Measurements from ENCODE around the gene ZIC5. TPM values are rescaled to one million over a fixed set of nuclear protein-coding genes. Genes with fewer than 3 reads are reported as not detected.

The ZIC5 gene
- total and polyA plus RNA-seq, 9 of the 15 experiments (the other 6 are each of a cell fraction or from before 2014, with no cell fraction given): 0.57 to 2.0 (median 1.1) TPM

DNA sequence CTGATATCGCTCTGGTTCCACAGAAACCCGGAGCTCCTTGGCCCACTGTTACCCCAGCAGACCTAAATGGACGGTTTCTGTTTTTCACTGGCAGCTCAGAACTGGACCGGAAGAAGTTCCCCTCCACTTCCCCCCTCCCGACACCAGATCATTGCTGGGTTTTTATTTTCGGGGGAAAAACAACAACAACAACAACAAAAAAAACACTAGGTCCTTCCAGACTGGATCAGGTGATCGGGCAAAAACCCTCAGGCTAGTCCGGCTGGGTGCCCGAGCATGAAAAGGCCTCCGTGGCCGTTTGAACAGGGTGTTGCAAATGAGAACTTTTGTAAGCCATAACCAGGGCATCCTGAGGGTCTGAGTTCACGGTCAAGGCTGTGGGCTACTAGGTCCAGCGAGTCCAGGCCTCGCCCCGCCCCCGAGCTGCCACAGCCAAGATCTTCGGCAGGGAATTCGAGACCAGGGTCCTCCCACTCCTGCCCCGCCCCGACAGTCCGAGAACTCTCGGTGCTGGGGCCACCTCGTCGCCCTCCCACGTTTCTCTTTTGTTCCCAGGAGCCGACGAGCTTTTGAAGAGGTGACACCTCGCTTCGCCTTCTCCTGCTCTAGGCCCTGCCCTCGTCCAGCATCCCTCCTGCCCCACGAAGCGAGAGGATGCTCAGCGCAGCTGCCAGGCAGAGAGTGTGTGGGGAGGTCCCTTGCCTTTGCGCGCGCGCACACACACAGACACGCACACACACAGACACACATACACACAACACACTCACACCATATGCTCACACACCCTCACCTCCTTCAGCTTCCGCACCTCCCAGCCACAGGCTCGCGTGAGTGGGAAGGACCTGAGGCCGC lies 18.8 kb upstream of the ZIC5 start (continued):
- TF ChIP-seq, protein P1, sequence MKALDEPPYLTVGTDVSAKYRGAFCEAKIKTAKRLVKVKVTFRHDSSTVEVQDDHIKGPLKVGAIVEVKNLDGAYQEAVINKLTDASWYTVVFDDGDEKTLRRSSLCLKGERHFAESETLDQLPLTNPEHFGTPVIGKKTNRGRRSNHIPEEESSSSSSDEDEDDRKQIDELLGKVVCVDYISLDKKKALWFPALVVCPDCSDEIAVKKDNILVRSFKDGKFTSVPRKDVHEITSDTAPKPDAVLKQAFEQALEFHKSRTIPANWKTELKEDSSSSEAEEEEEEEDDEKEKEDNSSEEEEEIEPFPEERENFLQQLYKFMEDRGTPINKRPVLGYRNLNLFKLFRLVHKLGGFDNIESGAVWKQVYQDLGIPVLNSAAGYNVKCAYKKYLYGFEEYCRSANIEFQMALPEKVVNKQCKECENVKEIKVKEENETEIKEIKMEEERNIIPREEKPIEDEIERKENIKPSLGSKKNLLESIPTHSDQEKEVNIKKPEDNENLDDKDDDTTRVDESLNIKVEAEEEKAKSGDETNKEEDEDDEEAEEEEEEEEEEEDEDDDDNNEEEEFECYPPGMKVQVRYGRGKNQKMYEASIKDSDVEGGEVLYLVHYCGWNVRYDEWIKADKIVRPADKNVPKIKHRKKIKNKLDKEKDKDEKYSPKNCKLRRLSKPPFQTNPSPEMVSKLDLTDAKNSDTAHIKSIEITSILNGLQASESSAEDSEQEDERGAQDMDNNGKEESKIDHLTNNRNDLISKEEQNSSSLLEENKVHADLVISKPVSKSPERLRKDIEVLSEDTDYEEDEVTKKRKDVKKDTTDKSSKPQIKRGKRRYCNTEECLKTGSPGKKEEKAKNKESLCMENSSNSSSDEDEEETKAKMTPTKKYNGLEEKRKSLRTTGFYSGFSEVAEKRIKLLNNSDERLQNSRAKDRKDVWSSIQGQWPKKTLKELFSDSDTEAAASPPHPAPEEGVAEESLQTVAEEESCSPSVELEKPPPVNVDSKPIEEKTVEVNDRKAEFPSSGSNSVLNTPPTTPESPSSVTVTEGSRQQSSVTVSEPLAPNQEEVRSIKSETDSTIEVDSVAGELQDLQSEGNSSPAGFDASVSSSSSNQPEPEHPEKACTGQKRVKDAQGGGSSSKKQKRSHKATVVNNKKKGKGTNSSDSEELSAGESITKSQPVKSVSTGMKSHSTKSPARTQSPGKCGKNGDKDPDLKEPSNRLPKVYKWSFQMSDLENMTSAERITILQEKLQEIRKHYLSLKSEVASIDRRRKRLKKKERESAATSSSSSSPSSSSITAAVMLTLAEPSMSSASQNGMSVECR (CRISPR knock-in tag; IDR thresholded peaks at IDR 0.05): no peak
- TF ChIP-seq, protein P2, sequence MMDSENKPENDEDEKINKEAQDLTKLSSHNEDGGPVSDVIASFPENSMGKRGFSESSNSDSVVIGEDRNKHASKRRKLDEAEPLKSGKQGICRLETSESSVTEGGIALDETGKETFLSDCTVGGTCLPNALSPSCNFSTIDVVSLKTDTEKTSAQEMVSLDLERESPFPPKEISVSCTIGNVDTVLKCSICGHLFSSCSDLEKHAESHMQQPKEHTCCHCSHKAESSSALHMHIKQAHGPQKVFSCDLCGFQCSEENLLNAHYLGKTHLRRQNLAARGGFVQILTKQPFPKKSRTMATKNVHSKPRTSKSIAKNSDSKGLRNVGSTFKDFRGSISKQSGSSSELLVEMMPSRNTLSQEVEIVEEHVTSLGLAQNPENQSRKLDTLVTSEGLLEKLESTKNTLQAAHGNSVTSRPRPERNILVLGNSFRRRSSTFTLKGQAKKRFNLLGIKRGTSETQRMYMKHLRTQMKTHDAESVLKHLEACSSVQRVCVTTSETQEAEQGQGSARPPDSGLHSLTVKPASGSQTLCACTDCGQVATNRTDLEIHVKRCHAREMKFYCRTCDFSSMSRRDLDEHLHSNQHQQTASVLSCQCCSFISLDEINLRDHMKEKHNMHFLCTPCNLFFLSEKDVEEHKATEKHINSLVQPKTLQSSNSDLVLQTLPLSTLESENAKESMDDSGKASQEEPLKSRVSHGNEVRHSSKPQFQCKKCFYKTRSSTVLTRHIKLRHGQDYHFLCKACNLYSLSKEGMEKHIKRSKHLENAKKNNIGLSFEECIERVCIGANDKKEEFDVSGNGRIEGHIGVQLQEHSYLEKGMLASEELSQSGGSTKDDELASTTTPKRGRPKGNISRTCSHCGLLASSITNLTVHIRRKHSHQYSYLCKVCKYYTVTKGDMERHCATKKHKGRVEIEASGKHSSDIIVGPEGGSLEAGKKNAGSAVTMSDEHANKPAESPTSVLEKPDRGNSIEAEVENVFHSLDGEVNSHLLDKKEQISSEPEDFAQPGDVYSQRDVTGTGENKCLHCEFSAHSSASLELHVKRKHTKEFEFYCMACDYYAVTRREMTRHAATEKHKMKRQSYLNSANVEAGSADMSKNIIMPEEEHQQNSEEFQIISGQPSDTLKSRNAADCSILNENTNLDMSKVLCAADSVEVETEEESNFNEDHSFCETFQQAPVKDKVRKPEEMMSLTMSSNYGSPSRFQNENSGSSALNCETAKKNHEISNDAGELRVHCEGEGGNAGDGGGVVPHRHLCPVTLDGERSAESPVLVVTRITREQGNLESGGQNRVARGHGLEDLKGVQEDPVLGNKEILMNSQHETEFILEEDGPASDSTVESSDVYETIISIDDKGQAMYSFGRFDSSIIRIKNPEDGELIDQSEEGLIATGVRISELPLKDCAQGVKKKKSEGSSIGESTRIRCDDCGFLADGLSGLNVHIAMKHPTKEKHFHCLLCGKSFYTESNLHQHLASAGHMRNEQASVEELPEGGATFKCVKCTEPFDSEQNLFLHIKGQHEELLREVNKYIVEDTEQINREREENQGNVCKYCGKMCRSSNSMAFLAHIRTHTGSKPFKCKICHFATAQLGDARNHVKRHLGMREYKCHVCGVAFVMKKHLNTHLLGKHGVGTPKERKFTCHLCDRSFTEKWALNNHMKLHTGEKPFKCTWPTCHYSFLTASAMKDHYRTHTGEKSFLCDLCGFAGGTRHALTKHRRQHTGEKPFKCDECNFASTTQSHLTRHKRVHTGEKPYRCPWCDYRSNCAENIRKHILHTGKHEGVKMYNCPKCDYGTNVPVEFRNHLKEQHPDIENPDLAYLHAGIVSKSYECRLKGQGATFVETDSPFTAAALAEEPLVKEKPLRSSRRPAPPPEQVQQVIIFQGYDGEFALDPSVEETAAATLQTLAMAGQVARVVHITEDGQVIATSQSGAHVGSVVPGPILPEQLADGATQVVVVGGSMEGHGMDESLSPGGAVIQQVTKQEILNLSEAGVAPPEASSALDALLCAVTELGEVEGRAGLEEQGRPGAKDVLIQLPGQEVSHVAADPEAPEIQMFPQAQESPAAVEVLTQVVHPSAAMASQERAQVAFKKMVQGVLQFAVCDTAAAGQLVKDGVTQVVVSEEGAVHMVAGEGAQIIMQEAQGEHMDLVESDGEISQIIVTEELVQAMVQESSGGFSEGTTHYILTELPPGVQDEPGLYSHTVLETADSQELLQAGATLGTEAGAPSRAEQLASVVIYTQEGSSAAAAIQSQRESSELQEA (IDR thresholded peaks at IDR 0.05; ENCODE audit: low read depth): no peak
- TF ChIP-seq ATF7 (IDR thresholded peaks at IDR 0.05): no peak
- no peak for TF ChIP-seq GTF2F1 (IDR thresholded peaks at IDR 0.05; ENCODE audit: low read depth, low read length)
- TF ChIP-seq NONO (IDR thresholded peaks at IDR 0.05; ENCODE audit: low read depth in 2 of 2, low read length in 1 of 2): no peak
- TF ChIP-seq, protein P3, sequence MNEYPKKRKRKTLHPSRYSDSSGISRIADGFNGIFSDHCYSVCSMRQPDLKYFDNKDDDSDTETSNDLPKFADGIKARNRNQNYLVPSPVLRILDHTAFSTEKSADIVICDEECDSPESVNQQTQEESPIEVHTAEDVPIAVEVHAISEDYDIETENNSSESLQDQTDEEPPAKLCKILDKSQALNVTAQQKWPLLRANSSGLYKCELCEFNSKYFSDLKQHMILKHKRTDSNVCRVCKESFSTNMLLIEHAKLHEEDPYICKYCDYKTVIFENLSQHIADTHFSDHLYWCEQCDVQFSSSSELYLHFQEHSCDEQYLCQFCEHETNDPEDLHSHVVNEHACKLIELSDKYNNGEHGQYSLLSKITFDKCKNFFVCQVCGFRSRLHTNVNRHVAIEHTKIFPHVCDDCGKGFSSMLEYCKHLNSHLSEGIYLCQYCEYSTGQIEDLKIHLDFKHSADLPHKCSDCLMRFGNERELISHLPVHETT (CRISPR knock-in tag; conservative IDR thresholded peaks at IDR 0.05 in 1 of 2, IDR thresholded peaks at IDR 0.05 in 1 of 2): no peak
- no peak for TF ChIP-seq TEAD1 (CRISPR knock-in tag; IDR thresholded peaks at IDR 0.05)

Data from K562 (cell line).